GM19351 (cell line): Measurements from ENCODE around the gene CCL15.
"Not testable (repeated sequence)": the region's sequence is repeated elsewhere in the genome, so short reads cannot be mapped to it uniquely, and the experiment has no call there.

Source experiments
- ATAC-seq: cut with Tn5 transposase; IDR thresholded peaks from one replicate; pipeline ENCODE4 v1.9.1; 2021; ENCODE audit warnings: mild to moderate bottlenecking, moderate library complexity; ENCODE audit not compliant: unreplicated experiment

The CCL15 gene

DNA sequence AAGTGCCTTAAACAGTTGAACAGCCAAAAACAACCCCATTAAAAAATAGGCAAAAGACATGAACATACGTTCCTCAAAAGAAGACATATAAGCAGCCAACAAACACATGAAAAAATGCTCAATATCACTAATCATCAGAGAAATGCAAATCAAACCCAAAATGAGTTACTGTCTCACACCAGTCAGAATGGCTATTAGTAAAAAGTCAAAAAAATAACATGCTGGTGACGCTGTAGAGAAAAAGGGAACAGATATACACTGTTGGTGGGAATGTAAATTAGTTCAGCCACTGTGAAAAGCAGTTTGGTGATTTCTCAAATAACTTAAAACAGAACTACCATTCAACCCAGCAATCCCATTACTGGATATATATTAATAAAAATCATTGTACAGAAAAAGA, 6.0 kb downstream of the CCL15 start:
- ATAC-seq = not testable (repeated sequence)

DNA sequence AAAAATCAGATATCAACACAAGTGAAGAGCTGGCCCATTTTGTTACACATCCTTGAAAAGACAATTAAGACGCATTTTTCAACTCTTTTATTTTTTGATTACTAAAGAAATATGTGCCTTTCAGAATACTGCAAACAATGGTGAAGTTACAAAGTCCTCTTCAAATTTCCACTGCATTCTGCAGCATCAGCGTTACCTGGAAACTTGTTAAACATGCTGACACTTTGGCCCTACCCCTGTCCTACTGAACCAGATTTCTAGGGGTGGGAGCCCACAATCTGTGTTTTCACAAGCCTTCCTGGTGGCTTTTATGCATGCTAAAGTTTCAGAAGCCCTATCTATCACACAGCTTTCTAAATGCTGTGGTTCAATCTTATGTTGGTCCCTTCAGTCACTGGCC, 10.3 kb downstream of the CCL15 start:
- ATAC-seq = no peak

DNA sequence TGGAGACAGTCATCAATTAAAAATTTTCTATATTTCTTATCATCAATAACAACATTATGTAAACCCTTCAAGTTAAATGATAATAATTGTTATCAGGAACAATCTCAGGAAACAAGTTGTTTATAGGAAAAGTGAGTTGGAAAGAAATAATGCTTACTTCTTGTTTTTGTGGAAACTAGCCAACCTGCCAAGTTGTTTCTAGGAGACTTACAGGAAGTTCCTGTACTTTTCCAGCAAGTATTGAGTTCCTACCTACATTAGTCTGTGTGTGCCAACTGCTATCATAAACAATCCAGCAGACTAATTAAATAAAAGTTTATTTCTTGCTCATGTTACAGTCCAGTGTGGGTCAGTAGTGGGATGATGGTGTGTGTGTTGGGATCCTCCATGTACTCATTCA, 13.2 kb downstream of the CCL15 start:
- no peak for ATAC-seq

DNA sequence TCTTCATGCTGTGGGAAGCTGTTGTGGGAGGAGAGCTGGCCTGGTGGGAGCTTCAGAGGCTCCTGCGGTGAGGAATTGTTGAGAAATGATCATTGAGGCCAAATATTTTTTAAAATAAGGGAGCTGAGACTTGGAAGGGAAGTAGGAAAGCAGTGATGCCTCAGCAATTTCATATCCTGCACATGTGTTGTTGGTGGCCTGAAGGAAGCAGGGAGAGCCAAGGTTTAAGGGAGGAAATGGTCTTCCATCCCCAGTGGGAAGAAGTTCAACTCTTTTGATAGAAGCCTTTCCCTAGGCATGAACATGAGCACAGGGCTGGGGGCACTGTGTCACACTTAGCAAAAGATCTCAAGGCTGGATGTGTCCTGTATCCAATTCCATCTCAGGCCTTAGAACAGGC, 14.7 kb downstream of the CCL15 start, which contains the start of gene CCL14:
Gene CCL14 (minus strand): TSS at position 87 of the 400 bp plus-strand sequence. CDS start 80 bp downstream, at position 7.
- no peak for ATAC-seq

DNA sequence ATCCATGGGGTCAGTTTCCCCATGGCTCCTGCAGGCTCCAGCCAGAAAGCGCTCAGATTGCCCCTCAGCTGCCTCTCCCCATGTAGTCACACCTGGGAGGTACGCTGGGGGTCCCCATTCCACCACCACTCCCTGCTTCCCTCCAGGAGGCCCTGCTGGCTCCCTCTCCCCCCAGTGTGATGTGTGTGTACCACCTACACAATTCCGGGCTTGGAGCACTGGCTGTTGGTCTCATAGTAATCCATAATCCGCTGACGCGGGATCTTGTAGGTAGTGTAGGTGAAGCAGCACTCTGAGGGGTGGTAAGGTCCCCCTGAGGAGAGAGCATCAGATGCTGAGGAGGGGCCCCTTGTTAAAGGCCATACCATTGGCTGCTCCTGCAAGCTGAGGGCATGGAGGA, 17.2 kb downstream of the CCL15 start:
- no peak for ATAC-seq

DNA sequence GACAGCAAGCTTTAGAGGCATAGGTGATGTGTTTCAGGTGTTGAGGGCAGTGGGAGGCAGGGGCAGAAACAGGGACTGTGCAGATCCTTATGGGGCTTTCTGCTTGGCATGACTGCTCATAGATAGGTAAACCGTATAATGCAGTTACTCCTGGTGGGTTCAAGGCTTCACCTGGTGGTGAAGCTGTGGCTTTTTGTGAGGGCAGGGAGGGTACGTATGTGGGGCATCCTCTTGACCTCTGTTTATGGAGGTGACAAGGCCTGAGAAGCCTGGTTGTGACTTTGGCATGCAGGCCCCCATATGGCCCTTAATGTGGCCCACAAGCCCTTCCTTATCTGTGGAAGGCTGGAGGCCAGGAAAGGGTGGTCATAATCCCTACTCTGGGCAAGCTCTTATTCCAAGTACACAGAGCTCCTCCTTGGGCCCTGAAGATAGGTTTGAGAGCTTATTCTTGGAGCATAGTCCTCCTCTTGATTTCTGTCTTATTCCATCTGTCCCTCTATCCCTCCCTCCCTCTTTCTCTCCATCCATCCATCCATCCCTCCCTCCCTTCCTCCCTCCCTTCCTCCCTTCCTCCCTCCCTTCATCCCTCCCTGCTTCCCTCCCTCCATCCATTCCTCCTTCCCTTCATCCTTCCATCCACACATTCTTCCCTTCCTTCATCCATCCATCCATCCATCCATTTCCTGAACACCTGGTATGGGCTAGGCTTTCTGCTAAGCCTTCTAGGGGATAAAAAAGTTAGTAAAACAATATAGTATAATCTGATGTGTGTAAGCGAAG, 18.8 kb downstream of the CCL15 start:
- ATAC-seq = no peak

DNA sequence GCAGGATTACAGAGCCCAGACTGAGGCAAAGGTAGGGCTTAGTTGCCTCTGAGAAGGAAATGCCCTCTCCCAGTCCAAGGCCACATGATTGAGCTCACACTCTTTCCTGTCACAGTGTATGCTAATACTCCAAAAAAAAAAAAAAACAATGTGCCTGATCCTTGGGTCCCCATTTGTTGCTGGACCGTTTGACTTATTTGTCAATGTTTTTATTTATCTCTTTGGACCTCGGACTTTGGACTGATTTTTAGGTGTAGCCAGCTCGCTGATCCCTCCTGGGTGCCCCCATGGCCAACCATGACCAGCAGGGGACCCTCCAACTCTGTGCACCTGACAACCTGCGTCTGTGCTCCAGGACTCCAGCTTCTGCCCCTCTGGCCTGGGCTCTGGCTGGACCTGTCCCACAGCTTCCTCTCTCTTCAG, 19.4 kb downstream of the CCL15 start:
- no peak for ATAC-seq

DNA sequence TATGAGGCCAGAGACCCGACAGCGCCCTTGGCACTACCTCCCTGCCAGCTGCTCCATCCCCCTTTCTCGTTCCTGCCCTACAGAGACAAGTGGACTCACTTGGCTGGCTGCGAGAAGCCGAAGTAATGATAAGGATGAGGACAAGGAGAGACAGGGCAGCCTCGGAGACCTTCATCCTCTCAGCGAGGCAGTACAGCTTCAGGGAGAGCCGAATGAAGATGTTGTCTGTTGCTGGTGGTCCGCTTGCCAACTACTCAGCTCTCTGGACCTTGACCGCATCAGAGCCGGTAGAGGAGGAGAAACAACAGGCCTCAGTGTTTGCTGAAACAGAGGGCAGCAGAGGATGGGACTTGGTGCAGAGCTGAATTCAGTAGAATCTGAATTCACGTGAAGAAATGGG, 20.1 kb downstream of the CCL15 start, which contains the start of gene CCL16:
Gene CCL16 (minus strand): TSS at position 252 of the 400 bp plus-strand sequence. CDS start 77 bp downstream, at position 175.
- no peak for ATAC-seq

DNA sequence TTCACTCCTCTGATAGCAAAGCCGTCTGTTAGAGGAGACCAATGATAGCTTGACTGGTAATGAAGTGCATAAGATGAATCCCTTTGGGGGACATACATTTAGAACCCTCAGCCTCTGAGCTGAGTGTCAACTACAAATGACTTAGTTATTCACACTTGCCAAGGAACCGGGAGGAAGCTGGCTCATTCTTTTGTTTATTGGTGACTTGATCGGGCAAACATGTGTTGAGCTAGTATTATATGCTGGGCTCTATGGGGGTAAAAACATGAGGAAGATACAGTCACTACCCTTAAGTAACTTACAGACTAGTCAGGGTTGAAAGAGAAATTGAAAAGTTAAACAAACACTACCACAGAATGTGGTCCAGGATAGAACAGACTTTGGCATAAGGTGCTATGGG, 23.0 kb downstream of the CCL15 start:
- no peak for ATAC-seq

DNA sequence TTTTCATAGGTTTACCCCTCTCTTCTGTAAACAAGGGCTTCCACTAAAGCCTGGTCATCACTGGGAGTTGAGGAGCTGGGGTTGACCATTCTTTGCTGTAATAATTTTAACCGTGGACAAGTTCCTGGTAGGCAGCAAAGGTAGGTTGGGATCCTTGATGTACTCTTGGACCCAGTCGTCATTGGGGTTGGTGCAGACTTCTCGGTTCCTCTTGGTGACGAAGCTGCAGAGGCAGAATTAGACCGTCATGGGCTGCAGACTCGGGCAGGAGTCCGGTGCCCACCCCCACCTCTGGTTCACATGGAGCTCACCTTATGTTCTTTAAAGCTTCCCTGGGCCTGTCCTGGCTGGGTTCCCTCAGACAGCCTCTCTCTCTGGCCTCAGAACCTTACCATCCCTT, 23.8 kb downstream of the CCL15 start:
- ATAC-seq = no peak

DNA sequence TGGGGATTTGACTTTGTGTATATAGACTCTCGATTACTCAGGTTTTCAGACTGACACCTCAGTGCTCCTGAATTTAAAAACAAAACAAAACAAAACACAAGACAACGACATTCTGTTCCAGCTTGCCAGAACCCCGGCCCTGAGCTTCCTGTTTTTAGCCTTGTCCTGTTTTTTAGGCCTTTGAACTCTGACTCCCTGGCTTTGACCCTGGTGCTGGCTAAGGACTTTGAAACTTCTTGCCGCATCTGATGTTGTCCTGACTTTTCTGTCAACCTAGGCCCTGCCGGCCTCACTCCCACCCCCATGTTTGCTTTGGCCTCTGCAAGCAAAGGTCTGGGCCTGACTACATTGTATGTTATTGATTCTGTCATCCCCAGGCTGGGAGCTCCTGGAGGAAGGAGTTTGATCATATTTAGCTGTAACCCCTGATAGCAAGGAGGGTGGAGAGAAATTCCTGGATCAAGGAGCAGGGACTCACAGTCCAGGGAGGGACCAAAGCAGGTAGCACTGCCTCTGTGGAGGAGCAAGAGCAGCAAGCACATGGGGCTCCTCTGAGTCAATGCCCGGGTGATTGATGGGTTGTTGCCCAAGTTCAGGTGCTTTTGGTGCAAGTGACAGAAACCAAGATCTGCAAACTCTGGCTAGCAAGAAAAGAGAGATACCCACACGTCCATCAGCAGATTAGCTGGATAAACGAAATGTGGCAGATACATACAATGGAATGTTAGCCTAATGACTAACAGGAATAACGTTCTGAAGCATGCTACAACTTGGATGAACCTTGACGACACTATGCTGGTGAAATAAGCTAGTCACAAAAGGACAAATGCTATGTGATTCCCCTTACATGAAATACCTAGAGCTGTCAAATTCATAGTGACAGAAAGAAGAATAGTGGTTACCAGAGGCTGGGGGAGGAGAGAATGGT, 27.8 kb downstream of the CCL15 start:
- ATAC-seq = no peak

DNA sequence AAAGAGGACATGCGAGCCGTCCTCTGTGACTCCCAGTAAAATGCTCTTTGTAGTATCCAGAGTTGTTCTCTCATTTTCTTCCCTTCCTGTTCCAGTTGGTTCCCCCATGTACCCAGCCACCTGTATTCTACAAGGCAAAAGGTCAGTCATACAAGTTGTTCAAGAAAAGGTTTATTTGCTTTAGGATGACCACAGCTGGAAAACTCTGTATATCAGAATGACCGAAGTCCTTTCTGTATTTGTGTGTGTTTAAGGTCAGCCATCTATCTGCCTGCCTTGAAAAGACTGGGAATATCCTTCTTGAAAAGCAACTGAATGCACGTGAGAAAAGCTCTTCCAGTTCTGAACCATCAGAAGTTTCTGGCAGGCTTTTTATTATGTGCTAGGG, 28.4 kb downstream of the CCL15 start:
- ATAC-seq = no peak

DNA sequence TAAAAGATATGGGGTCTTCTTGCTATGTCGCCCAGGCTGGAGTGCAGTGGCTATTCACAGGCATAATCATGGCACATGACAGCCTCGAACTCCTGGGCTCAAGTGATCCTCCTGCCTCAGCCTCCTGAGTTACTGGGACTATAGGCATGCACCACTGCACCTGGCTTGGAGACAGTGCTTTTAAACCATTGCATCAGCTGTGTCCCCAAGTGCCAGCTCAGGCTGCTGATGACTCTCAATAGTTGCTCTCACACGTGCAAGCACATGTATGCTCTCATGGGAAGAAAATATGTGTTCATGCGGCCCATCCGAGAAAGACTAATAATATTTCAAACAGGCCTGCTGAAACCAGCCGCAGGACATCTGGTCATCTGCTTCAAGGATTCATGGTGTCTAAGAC, 28.8 kb downstream of the CCL15 start:
- no peak for ATAC-seq

DNA sequence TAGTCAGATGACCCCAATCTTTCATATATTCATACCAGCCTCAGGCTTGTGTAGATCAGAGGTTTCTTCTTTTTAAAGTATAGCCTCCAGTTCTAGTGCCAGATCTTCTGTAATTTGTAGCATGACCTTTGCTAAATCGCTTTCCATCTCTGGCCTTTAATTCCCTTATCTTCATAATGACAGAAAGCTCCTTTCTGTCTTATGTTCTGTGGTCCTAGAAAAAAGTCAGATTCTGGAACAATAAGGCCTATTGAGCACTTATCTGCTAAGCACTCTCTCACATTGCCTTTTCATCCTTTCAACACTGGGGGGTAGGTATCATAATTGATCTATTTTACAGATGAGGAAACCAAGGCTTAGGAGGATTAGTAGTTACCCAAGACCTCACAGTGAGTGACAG, 29.3 kb downstream of the CCL15 start:
- no peak for ATAC-seq

DNA sequence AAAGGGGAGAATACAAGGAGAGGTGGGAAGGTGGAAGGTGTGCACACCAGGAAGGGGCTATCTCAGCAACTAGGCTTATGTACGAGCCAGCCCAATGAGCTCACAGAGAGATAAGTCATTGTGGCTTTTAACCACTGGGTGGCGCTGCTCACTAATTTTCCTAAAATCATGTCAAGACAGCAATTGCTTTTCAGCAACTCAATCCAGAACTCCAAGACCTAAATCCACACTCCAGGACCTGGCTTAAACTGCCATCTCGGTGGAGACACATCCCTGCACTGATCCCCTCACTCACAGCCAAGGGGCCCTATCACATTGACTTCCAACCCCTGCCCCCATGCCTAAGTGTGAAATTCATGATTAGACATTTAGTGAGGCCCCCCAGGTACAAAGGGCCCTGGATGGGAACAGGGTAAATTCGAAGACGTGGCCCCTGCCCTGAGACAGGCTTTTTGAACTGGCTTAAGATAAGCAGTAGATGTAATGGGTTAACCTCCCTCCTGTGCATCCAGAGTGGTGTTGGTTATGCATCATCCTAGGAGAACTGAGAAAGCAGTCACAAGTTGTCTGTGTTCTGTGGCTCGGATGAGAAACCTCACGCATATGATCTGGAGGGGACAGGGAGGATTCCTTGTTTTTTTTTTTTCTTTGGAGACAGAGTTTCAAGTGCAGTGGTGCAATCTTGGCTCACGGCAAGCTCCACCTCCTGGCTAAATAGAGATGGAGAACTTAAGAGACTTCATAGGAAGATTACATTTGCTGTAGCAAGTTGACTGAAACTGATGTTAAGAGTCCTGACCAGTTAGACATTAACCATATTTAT, 31.6 kb downstream of the CCL15 start:
- ATAC-seq = no peak

DNA sequence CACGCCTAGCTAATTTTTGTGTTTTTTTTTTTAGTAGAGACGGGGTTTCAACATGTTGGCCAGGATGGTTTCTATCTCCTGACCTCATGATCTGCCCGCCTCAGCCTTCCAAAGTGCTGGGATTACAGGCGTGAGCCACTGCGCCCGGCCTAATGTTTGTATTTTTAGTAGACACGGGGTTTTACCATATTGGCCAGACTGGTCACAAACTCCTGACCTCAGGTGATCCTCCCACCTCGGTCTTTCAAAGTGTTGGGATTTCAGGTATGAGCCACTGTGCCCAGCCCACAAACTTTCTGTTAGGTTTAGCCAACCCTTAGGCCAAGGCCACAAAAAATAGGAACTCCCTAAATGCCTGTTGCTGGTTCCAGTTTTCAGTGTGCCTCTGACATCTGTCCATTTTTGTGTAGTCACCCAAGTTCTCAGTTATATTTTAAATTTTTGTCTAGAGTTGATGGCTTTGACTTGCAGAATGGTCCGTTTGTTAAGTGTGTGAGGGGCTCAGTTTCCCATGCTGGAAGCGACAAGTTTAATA, 32.8 kb downstream of the CCL15 start:
- ATAC-seq = no peak

DNA sequence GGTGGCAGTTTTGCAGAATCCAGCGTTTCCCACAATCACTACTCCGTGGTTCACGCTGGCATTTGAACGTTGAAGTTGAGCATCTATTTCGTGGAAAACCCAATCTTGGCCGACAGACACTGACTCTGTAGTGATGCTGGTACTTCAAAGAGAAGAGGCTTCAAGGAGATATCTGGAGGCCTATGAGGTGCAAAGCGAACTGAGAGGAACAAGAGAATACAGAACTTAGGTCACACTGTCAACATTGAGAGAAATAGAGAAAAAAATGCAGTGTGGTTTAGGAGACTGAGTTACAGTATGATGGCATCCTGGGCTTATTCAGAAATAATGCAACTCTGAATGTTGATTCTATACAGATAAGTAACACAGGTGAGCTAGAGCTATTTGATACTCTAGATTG, 36.1 kb downstream of the CCL15 start:
- ATAC-seq = no peak

DNA sequence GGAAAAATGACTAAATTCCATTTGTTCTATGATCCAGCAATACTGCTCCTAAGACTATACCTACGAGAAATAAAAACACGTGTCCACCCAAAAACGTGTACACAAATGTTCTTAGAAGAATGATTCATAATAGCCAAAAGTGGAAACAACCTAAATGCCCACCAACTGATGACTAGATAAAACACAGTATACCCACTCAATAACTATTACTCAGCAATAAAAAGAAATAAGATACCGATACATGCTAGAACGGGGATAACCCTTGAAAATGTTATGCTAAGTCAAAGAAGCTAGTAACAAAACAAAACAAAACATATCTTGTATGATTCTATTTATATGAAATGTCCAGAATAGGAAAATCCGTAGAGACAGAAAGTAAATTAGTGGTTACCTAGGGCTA, 37.7 kb downstream of the CCL15 start:
- ATAC-seq = no peak

DNA sequence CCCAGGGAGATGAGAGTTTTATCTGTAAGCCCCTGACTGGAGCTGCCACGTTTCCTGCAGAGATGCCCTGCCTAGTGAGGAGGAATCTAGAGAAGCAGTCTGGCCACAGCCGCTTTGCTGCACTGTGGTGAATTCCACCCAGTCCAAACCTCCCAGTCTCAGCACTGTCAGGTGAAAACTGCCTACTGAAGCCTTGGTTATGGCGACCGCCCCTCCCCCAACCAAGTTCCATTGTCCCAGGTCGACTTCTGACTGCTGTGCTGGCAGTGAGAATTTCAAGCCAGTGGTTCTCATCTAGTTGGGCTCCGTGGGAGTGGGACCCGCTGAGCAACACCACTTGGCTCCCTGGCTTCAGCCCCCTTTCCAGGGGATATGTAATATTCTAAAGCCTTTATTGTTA, 47.6 kb downstream of the CCL15 start:
- no peak for ATAC-seq

DNA sequence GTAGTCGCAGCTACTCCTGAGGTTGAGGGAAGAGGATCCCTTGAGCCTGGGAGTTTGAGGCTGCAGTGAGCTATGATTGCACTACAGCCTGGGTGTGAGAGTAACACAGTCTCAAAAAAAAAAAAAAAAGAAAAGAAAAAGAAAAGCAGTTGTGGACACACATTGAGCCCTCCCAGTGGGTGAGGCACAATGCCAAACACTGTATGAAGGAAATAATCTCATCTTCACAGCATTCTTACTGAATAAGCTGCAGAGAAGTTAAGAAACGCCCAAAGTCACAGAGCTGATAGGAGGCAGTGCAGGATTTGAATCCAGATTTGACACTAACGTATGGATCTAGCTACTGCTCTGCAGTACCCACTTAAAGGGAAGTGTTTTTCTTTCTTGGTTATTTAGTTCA, 52.0 kb downstream of the CCL15 start:
- ATAC-seq = no peak

DNA sequence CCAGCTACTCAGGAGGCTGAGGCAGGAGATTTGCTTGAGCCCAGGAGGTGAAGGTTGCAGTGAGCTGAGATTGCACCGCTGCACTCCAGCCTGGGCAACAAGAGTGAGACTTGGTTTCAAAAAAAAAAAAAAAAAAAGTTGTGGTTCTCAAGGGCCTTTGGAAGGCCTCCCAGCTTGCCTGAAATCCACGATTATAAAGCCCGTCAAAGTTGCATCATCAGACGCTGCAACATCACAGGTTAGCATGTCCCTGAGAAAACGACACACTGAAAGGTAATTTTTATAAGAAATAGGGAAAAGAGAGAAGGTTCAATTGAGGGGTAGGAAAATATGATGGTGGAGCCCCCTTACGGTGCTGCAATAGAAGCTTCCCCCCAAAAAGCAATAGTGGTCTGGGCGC, 53.3 kb downstream of the CCL15 start:
- no peak for ATAC-seq
